Tibial nerve (tissue), 3 donors: Measurements from ENCODE around the gene TEX2.
A peak's percentile ranks its signal among the peaks of the same experiment; 100 is the strongest.

ENCODE experiments used
- POLR2A ChIP-seq, 2 donors: fragments of 450-650 bp; IDR thresholded peaks; one replicate each; pipeline ENCODE4 v1.6.1; 2017; ENCODE audit warnings: antibody characterized with exemption in 2 of 2, mild to moderate bottlenecking in 2 of 2, moderate library complexity in 2 of 2
- TF ChIP-seq, protein P1 (sequence below), 5 experiments: fragments of 200-600 bp in 3 of 5; fragments of 450-650 bp in 2 of 5; sonication (generic) in 3 of 5; IDR thresholded peaks; one replicate each; pipeline ENCODE4 v1.5.1; 2016 to 2019; ENCODE audit warnings: antibody characterized with exemption in 5 of 5, mild to moderate bottlenecking in 3 of 5, moderate library complexity in 2 of 5

DNA sequence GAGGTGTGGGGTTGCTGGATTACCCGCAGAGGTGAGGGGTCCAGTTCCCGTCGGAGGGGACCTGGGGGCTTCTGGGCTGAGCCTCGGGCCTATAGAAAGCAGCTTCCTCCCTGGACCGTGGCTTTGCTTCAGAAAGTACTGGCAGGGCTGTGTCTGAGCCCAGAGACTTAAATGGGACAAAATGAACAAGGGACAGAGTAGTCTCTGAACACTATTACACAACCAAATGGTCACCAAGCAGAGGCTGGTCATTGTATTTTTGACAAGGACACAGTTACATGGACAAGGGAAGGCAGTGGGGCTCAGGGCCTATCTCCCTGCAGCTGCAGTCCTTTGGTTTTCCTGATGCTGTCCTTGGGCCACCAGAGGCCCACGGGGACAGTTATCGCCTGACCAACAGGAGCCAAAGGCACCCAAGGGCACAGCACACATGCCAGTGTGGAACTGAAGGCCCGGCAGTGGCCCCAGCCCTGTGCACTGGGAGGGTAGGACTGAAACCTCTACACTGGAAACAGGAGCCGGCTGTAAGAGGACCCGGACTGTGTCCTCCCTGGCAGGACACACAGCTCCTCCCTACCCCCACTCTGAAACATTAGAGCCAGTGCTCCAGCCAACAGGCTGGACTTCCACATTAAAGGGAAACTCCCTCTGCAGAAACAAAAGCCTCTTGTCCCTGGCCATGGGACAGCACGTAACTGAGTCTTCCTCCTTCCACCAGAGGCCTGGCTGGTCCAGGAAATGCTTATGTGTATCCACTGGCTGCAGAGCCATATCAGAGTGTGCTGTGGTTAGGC lies 107.1 kb downstream of the TEX2 start:
- peak in 1 of 2 donors; percentile 47 for TF ChIP-seq POLR2A (IDR thresholded peaks at IDR 0.05)
- TF ChIP-seq, protein P1, sequence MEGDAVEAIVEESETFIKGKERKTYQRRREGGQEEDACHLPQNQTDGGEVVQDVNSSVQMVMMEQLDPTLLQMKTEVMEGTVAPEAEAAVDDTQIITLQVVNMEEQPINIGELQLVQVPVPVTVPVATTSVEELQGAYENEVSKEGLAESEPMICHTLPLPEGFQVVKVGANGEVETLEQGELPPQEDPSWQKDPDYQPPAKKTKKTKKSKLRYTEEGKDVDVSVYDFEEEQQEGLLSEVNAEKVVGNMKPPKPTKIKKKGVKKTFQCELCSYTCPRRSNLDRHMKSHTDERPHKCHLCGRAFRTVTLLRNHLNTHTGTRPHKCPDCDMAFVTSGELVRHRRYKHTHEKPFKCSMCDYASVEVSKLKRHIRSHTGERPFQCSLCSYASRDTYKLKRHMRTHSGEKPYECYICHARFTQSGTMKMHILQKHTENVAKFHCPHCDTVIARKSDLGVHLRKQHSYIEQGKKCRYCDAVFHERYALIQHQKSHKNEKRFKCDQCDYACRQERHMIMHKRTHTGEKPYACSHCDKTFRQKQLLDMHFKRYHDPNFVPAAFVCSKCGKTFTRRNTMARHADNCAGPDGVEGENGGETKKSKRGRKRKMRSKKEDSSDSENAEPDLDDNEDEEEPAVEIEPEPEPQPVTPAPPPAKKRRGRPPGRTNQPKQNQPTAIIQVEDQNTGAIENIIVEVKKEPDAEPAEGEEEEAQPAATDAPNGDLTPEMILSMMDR (IDR thresholded peaks at IDR 0.05), result peak in 3 of 5 experiments; percentile 13 to 34 (median 16)
